HepG2 (cell line): ENCODE results near the gene SLC11A1. TPM values are rescaled to one million over a fixed set of nuclear protein-coding genes. Genes with fewer than 3 reads are reported as not detected.

Experiments
- ATAC-seq: fragments of 200-7000 bp; cut with Tn5 transposase; 3 replicates; pipeline ENCODE4 v1.9.1; 2020; ENCODE audit warnings: mild to moderate bottlenecking, moderate library complexity
- BruUV-seq: library from RNA; stranded (reverse); fragments of 400-500 nt; replicated peaks from 2 replicates; lab custom pipeline; 2021; lab: Mats Ljungman, UMichigan
- CTCF ChIA-PET: fragments of 300-600 bp; formaldehyde crosslinking; extraction: SDS; loops from one replicate; lab custom pipeline; 2021; ENCODE audit warnings: low total read pairs, inconsistent platforms, low intra/inter-chr PET ratio; lab: Yijun Ruan, JAX
- POLR2A ChIA-PET: fragments of 350-600 bp; sonication (Branson Sonifier 250); formaldehyde crosslinking; loops from one replicate; lab custom pipeline; 2020; ENCODE audit warnings: antibody characterized with exemption, inconsistent platforms; lab: Yijun Ruan, JAX
- DNase-seq: peaks from one replicate; pipeline ENCODE4 v3.0.0-alpha.2; 2015; ENCODE audit warnings: low spot score
- FAIRE-seq: peaks from 3 replicates; lab custom pipeline; 2011; peaks lifted over from hg19 to GRCh38; lab: Jason Lieb, UNC
- H2AFZ ChIP-seq: one replicate; pipeline ENCODE4 v1.6.1; 2011; ENCODE audit warnings: low read length, inconsistent platforms
- H3K27ac ChIP-seq: fragments of 300-600 bp; 3 replicates; pipeline ENCODE4 v1.8.0; 2011; ENCODE audit warnings: mixed run types, mild to moderate bottlenecking, mixed read lengths, low read length, inconsistent platforms; ENCODE audit not compliant: insufficient read depth; ENCODE audit errors: extremely low read length
- H3K27me3 ChIP-seq, 2 experiments: fragments of 200-600 bp in 1 of 2; 2 replicates in 1 of 2; 3 replicates in 1 of 2; pipeline versions ENCODE4 v1.6.0 to v1.8.0; 2011; ENCODE audit warnings: low read length in 2 of 2, mild to moderate bottlenecking in 2 of 2, moderate library complexity in 2 of 2, inconsistent platforms in 1 of 2; ENCODE audit not compliant: insufficient read depth in 2 of 2, control insufficient read depth in 1 of 2
- H3K36me3 ChIP-seq, 2 experiments: fragments of 200-600 bp in 1 of 2; replicated peaks in 1 of 2; 2 replicates in 1 of 2; 3 replicates in 1 of 2; pipeline versions ENCODE4 v1.5.1 to v1.8.0; 2011; ENCODE audit warnings: low read length in 2 of 2, inconsistent platforms in 1 of 2; ENCODE audit not compliant: insufficient read depth in 2 of 2, control insufficient read depth in 1 of 2
- H3K4me1 ChIP-seq: 2 replicates; pipeline ENCODE4 v1.5.1; 2012; ENCODE audit warnings: low read length, inconsistent platforms; ENCODE audit not compliant: insufficient read depth
- H3K4me2 ChIP-seq: 2 replicates; pipeline ENCODE4 v1.6.0; 2011; ENCODE audit warnings: low read depth, low read length, inconsistent platforms
- H3K4me3 ChIP-seq, 3 experiments: fragments of 200-600 bp in 1 of 3; sonication (generic), shearing (Covaris generic) in 1 of 3; replicated peaks in 1 of 3; 2 replicates each; pipeline ENCODE4 v1.5.1; 2011 to 2016; ENCODE audit warnings: low read length in 3 of 3, inconsistent platforms in 2 of 3, low read depth in 2 of 3, mild to moderate bottlenecking in 2 of 3, control low read depth in 1 of 3, mixed read lengths in 1 of 3; ENCODE audit not compliant: insufficient read depth in 1 of 3
- H3K79me2 ChIP-seq: one replicate; pipeline ENCODE4 v1.6.1; 2011; ENCODE audit warnings: low read length, inconsistent platforms; ENCODE audit not compliant: insufficient read depth
- H3K9ac ChIP-seq: 2 replicates; pipeline ENCODE4 v1.6.0; 2011; ENCODE audit warnings: mild to moderate bottlenecking, low read depth, low read length, inconsistent platforms; ENCODE audit not compliant: insufficient read depth
- H3K9me3 ChIP-seq: 2 replicates; pipeline ENCODE4 v1.5.1; 2012; ENCODE audit warnings: mild to moderate bottlenecking, low read length
- H4K20me1 ChIP-seq: 2 replicates; pipeline ENCODE4 v1.6.0; 2011; ENCODE audit warnings: inconsistent platforms, mild to moderate bottlenecking, low read length, moderate library complexity; ENCODE audit not compliant: insufficient read depth
- MTA1 ChIP-seq: sonication (generic); formaldehyde crosslinking; IDR thresholded peaks from 2 replicates; pipeline ENCODE4 v1.4.0; 2020; ENCODE audit warnings: missing genetic modification reagents, mild to moderate bottlenecking, borderline replicate concordance
- RBM22 ChIP-seq: fragments of 200-400 bp; formaldehyde crosslinking; optimal IDR thresholded peaks from 2 replicates; pipeline ENCODE3; 2017; ENCODE audit warnings: mild to moderate bottlenecking, low read length, moderate library complexity
- ZNF678 ChIP-seq: sonication (generic); formaldehyde crosslinking; IDR thresholded peaks from 2 replicates; pipeline ENCODE4 v1.4.0; 2020; ENCODE audit warnings: mild to moderate bottlenecking, missing genetic modification reagents
- ZNF687 ChIP-seq: sonication (generic); formaldehyde crosslinking; IDR thresholded peaks from 2 replicates; pipeline ENCODE4 v1.5.1; 2020; ENCODE audit warnings: mild to moderate bottlenecking, missing genetic modification reagents, moderate library complexity
- ZNF781 ChIP-seq: sonication (generic); formaldehyde crosslinking; IDR thresholded peaks from 2 replicates; pipeline ENCODE4 v1.5.1; 2020; ENCODE audit warnings: borderline replicate concordance, mild to moderate bottlenecking, missing genetic modification reagents; ENCODE audit errors: not compliant biosample characterization
- WGBS: methylation state at CpG from one replicate; pipeline ENCODE4 v1.1.6; 2017; ENCODE audit warnings: low lambda C conversion rate; 5-methylcytosine and 5-hydroxymethylcytosine counted together
- in situ Hi-C: cut with HindIII; loops from 2 replicates; pipeline ENCODE4 v1.10.0; 2017; ENCODE audit warnings: low pct_unique_long_range_greater_than_20kb; ENCODE audit not compliant: extremely low pct_ligation_motif_present
- intact Hi-C: fragments of 100-400 bp; cut with micrococcal nuclease; formaldehyde crosslinking; loops from one replicate; pipeline ENCODE4 v1.10.0; 2022; ENCODE audit not compliant: unreplicated experiment
- polyA plus RNA-seq, 8 experiments: library from polyadenylated mRNA; depleted of rRNA in 3 of 8; stranded (reverse) in 7 of 8; unstranded in 1 of 8; fragments of >200 nt; fragmentation: Illumina TruSeq in 4 of 8; extraction: Trizol in 4 of 8; gene quantifications; 2 replicates each; pipeline versions ENCODE4 v1.2.1 to v1.2.3, GENCODE V29; 2011 to 2016; ENCODE audit warnings: low read depth in 4 of 8, missing spikeins in 1 of 8, mixed read lengths in 1 of 8; ENCODE audit not compliant: insufficient read depth in 1 of 8
- total RNA-seq, 5 experiments: library from RNA; depleted of rRNA; stranded (reverse); fragments of >200 nt; fragmentation: Illumina TruSeq; extraction: Trizol; gene quantifications; 2 replicates each; pipeline ENCODE4 v1.2.3, GENCODE V29; 2016; ENCODE audit warnings: low read depth in 1 of 5

Gene SLC11A1
- total and polyA plus RNA-seq, 2 of the 13 experiments (the other 11 are each of a cell fraction or from before 2014, with no cell fraction given), result 0.33 to 2.3 TPM

- no peak for TF ChIP-seq ZNF781
These were observed 48.6 kb downstream of the SLC11A1 start (continued) for GRCh38 chr2:218430721-218431120.

- Histone ChIP-seq H3K4me1 (peaks cover 17% of the 10 kb centered on the region), H2AFZ (no peak overlapping the region), H3K9ac (no peak overlapping the region), H3K9me3 (no peaks in the 10 kb centered on the region), H3K4me2 (no peak overlapping the region), H4K20me1 (no peaks in the 10 kb centered on the region), H3K27ac (no peak overlapping the region), H3K36me3 (peaks cover 55 to 78% of the 10 kb centered on the region in 2 experiments), H3K79me2 (no peaks in the 10 kb centered on the region), H3K27me3 (no peaks in the 10 kb centered on the region), H3K4me3 (no peak overlapping the region)
- intact Hi-C loops (no loop called here), in situ Hi-C loops (no loop called here)
- WGBS, result 96% methylated on average over 10 of the region's 10 CpGs
- no peak for DNase-seq
- TF ChIP-seq RBM22, result peak; percentile 37
- no peak for TF ChIP-seq ZNF678 (CRISPR knock-in tag)
- 0 out of 2 replicates have a peak, but pooled peaks have one; percentile 47 for TF ChIP-seq MTA1 (CRISPR knock-in tag)
- 0 out of 2 replicates have a peak, but pooled peaks have one; percentile 11 for TF ChIP-seq ZNF687 (CRISPR knock-in tag)
- FAIRE-seq, result no peak
- peak; percentile 1; the same call in 1 of the 3 replicates for ATAC-seq
- POLR2A ChIA-PET, result interaction anchor here (0.5 to 6.3 kb wide), 7 partner anchors 8 to 136 kb away, joined by 3 to 59 read pairs (median 3); partner anchors contain the start of genes USP37 and VIL1
- CTCF ChIA-PET, result no interaction called here
- BruUV-seq, result no TSS peak
These were observed 49.8 kb downstream of the SLC11A1 start for GRCh38 chr2:218431878-218432277.
